Transverse colon (tissue), 4 donors: ENCODE data around the gene ARHGDIG. TPM values are rescaled to one million over a fixed set of nuclear protein-coding genes. Genes with fewer than 3 reads are reported as not detected.
A peak's percentile ranks its signal among the peaks of the same experiment; 100 is the strongest.

Experiments used
- DNase-seq: peaks from one replicate; pipeline ENCODE4 v3.0.0-alpha.2; 2019
- H3K27ac ChIP-seq, 4 donors: fragments of 200-600 bp; sonication (generic); 2 replicates each; pipeline ENCODE4 v1.5.1; 2016 to 2018; ENCODE audit warnings: inconsistent platforms in 4 of 4
- H3K27me3 ChIP-seq: fragments of 200-600 bp; sonication (generic); 2 replicates; pipeline ENCODE4 v1.5.1; 2017; ENCODE audit warnings: inconsistent platforms
- H3K36me3 ChIP-seq, 4 donors: fragments of 200-600 bp; sonication (generic); 2 replicates each; pipeline ENCODE4 v1.5.1; 2017 to 2019; ENCODE audit warnings: inconsistent platforms in 4 of 4
- H3K4me1 ChIP-seq, 4 donors: fragments of 200-600 bp; sonication (generic); 2 replicates each; pipeline ENCODE4 v1.5.1; 2017 to 2020; ENCODE audit warnings: inconsistent platforms in 4 of 4
- H3K4me3 ChIP-seq, 4 donors: fragments of 200-600 bp; sonication (generic); 1 replicate in 1 of 4; 2 replicates in 3 of 4; pipeline versions ENCODE4 v1.5.1 to v1.6.1; 2017 to 2019; ENCODE audit warnings: inconsistent platforms in 4 of 4
- H3K9me3 ChIP-seq, 2 donors: fragments of 200-600 bp; sonication (generic); 2 replicates each; pipeline ENCODE4 v1.5.1; 2017 to 2019; ENCODE audit warnings: inconsistent platforms in 2 of 2
- CTCF ChIP-seq, 5 experiments: fragments of 200-600 bp in 3 of 5; fragments of 450-650 bp in 2 of 5; sonication (generic) in 3 of 5; IDR thresholded peaks; 1 replicate in 2 of 5; 2 replicates in 3 of 5; pipeline ENCODE4 v1.5.1; 2016 to 2017; ENCODE audit warnings: antibody characterized with exemption in 5 of 5, inconsistent platforms in 3 of 5, mild to moderate bottlenecking in 2 of 5, moderate library complexity in 1 of 5
- EP300 ChIP-seq: sonication (generic); formaldehyde crosslinking; IDR thresholded peaks from one replicate; pipeline ENCODE4 v1.6.1; 2017; ENCODE audit warnings: antibody characterized with exemption, low read depth
- POLR2A ChIP-seq: fragments of 450-650 bp; IDR thresholded peaks from one replicate; pipeline ENCODE4 v1.6.1; 2016; ENCODE audit warnings: antibody characterized with exemption, mild to moderate bottlenecking, moderate library complexity
- POLR2AphosphoS5 ChIP-seq, 3 donors: sonication (generic); formaldehyde crosslinking; IDR thresholded peaks; one replicate each; pipeline ENCODE4 v1.6.1; 2016; ENCODE audit warnings: antibody characterized with exemption in 3 of 3
- WGBS, 2 donors: methylation state at CpG; one replicate each; pipeline ENCODE4 v1.1.5; 2018; ENCODE audit warnings: low coverage in 1 of 2; 5-methylcytosine and 5-hydroxymethylcytosine counted together
- in situ Hi-C, 4 donors: fragments of 200-750 bp; cut with MboI; loops; one replicate each; pipeline versions ENCODE4 v1.15.0 to v1.15.1; 2017; ENCODE audit warnings: low sequenced_read_pairs in 3 of 4, low pct_ligation_motif_present in 1 of 4, low pct_unique_long_range_greater_than_20kb in 1 of 4
- intact Hi-C: fragments of 100-400 bp; cut with DNase I; formaldehyde crosslinking; loops from one replicate; pipeline ENCODE4 v1.15.1; 2023; ENCODE audit warnings: low total_unique reads
- total RNA-seq, 4 donors: library from RNA; depleted of rRNA; stranded (reverse); fragments of >200 nt; gene quantifications; one replicate each; pipeline ENCODE4 v1.1.0, GENCODE V29; 2016

Gene ARHGDIG
- total RNA-seq, 4 donors from 2014 or later = 0.95 TPM; not detected in 3

GRCh38 chr16:240559-240958, 39.8 kb upstream of the ARHGDIG start:
- Histone ChIP-seq H3K9me3 (no peaks in the 10 kb centered on the region), H3K36me3 (no peaks in the 10 kb centered on the region), H3K4me1 (peaks cover 11 to 42% (median 17%) of the 10 kb centered on the region in 4 donors), H3K4me3 (no peak overlapping the region), H3K27ac (peak overlapping the region in 3 of 4 donors; percentile 16 to 43 (median 18)), H3K27me3 (no peaks in the 10 kb centered on the region)
- in situ Hi-C loops = no loop called here
- intact Hi-C loops = loop anchor here (10.0 kb wide), 1 partner anchor 114 kb away; the partner anchor contains the start of gene AXIN1
- TF ChIP-seq POLR2AphosphoS5 (IDR thresholded peaks at IDR 0.05) = no peak
- no peak for TF ChIP-seq POLR2A
- no peak for TF ChIP-seq CTCF (IDR thresholded peaks at IDR 0.05)
- no peak for TF ChIP-seq EP300
- no peak for DNase-seq
- WGBS, 2 donors = 89% methylated on average over 8 of the region's 8 CpGs; no CpG with 5 or more reads in 1 of the 2 donors

GRCh38 chr16:242281-242680, 38.1 kb upstream of the ARHGDIG start:
- in situ Hi-C loops = no loop called here
- Histone ChIP-seq H3K27ac (peak overlapping the region in 2 of 4 donors; percentile 26 to 27), H3K9me3 (no peaks in the 10 kb centered on the region), H3K27me3 (no peaks in the 10 kb centered on the region), H3K4me1 (peaks cover 4 to 33% (median 12%) of the 10 kb centered on the region in 4 donors), H3K36me3 (no peaks in the 10 kb centered on the region), H3K4me3 (no peak overlapping the region)
- intact Hi-C loops = loop anchor here (10.0 kb wide), 1 partner anchor 113 kb away; the partner anchor contains the start of gene AXIN1
- no peak for DNase-seq
- WGBS, 2 donors = 84 to 88% methylated on average over 10 of the region's 10 CpGs
- TF ChIP-seq CTCF (IDR thresholded peaks at IDR 0.05) (no peak), EP300 (no peak), POLR2AphosphoS5 (IDR thresholded peaks at IDR 0.05) (no peak), POLR2A (no peak)

GRCh38 chr16:243348-243747, 37.0 kb upstream of the ARHGDIG start:
- Histone ChIP-seq H3K27ac (no peak overlapping the region), H3K36me3 (no peaks in the 10 kb centered on the region), H3K4me1 (peaks cover 4 to 33% (median 12%) of the 10 kb centered on the region in 4 donors), H3K9me3 (no peaks in the 10 kb centered on the region), H3K27me3 (no peaks in the 10 kb centered on the region), H3K4me3 (no peak overlapping the region)
- DNase-seq = no peak
- intact Hi-C loops (loop anchor here (10.0 kb wide), 1 partner anchor 111 kb away; the partner anchor contains the start of gene AXIN1), in situ Hi-C loops (no loop called here)
- no peak for TF ChIP-seq CTCF (IDR thresholded peaks at IDR 0.05)
- no peak for TF ChIP-seq POLR2A
- no peak for TF ChIP-seq POLR2AphosphoS5 (IDR thresholded peaks at IDR 0.05)
- no peak for TF ChIP-seq EP300
- WGBS, 2 donors = 58 to 89% methylated on average over 2 to 4 of the region's 4 CpGs

GRCh38 chr16:245105-245504, 35.3 kb upstream of the ARHGDIG start:
- Histone ChIP-seq H3K27ac (no peak overlapping the region), H3K4me1 (peaks cover 0 to 23% (median 10%) of the 10 kb centered on the region in 4 donors), H3K27me3 (no peaks in the 10 kb centered on the region), H3K4me3 (no peak overlapping the region), H3K9me3 (no peaks in the 10 kb centered on the region), H3K36me3 (no peaks in the 10 kb centered on the region)
- no peak for TF ChIP-seq POLR2AphosphoS5 (IDR thresholded peaks at IDR 0.05)
- TF ChIP-seq CTCF (IDR thresholded peaks at IDR 0.05) = no peak
- no peak for TF ChIP-seq EP300
- TF ChIP-seq POLR2A = no peak
- intact Hi-C loops = loop anchor here (10.0 kb wide), 1 partner anchor 110 kb away; the partner anchor contains the start of gene AXIN1
- no peak for DNase-seq
- WGBS, 2 donors = 80 to 93% methylated on average over 5 to 9 of the region's 9 CpGs
- in situ Hi-C loops = no loop called here
